GM18873 (cell line): ENCODE results near the gene SIL1.
"Not testable (repeated sequence)": the region's sequence is repeated elsewhere in the genome, so short reads cannot be mapped to it uniquely, and the experiment has no call there.

ENCODE experiments used
- ATAC-seq: cut with Tn5 transposase; IDR thresholded peaks from one replicate; pipeline ENCODE4 v1.9.1; 2021; ENCODE audit warnings: mild to moderate bottlenecking, moderate library complexity, moderate number of reproducible peaks; ENCODE audit not compliant: unreplicated experiment, low FRiP score

SIL1 gene

GRCh38 chr5:139178589-139178917 lies 19.6 kb downstream of the SIL1 start:
- no peak for ATAC-seq

- no peak for ATAC-seq
These were observed 20.2 kb downstream of the SIL1 start for GRCh38 chr5:139177809-139178588.

- ATAC-seq = not testable (repeated sequence)
These were observed 20.9 kb downstream of the SIL1 start for GRCh38 chr5:139177281-139177680.

- ATAC-seq = not testable (repeated sequence)
These were observed 23.8 kb downstream of the SIL1 start for GRCh38 chr5:139174382-139174781.

DNA sequence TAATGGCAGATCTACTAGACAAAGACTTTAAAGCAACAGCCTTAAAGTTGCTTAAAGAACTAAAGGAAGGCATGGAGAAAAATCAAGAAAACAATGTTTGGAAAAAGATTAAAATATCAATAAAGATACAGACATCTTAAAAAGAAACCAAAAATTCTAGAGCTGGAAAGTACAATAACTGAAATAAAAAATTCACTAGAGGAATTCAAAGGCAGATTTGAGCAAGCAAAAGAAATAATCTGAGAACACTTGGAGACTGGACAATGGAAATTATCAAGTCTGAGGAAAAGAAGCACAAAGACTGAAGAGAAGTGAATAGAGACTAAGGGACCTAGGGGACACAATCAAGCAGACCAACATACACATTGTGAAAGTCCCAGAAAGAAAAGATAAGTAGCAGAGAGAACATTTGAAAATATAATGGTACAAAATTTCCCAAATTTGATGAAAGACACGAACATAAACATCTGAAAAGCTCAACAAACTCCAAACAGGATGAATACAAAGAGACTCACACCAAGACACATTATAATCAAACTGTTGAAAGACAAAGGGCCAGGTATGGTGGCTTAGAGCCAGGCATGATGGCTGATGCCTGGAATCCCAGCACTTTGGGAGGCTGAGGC lies 26.3 kb downstream of the SIL1 start:
- no peak for ATAC-seq

DNA sequence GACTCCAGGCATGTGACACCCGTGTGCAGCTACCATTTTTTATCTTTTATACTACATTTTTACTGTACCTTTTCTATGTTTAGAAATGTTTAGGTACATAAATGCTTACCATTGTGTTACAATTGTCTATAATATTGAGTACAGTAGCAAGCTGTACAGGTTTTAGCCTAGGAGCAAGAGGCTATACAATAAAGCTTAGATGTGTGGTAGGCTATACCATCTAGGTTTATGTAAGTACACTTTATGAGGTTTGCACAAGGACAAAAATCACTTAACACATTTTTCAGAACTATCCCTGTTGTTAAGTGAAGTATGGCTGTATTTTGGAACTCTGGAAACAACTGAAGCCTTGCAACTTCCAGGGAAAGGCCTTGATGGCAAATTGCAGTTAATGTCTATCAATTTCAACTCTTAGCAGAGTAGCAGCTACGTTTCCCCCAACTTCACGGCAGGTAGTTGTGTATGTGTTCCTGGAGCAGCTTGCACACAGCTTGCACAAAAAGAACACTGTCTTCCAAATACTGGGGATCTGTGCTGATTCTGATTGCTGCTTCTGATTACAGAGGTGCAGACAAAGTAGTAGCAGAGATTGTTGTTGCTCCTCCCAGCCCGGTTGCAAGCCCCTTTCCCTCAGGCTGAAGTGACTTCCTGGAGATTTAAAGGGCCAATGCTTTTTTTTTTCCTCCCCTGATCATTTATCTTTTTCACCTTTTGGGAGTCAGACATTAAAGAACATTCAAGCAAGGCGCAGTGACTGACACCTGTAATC lies 30.0 kb downstream of the SIL1 start:
- ATAC-seq = no peak

- ATAC-seq = no peak
These were observed 30.6 kb downstream of the SIL1 start for GRCh38 chr5:139167533-139167932.

- ATAC-seq = no peak
These were observed 31.1 kb downstream of the SIL1 start for GRCh38 chr5:139167063-139167462.

GRCh38 chr5:139164897-139165296 lies 33.3 kb downstream of the SIL1 start:
- not testable (repeated sequence) for ATAC-seq

GRCh38 chr5:139164020-139164419 lies 34.1 kb downstream of the SIL1 start:
- no peak for ATAC-seq

- no peak for ATAC-seq
These were observed 35.7 kb downstream of the SIL1 start for GRCh38 chr5:139162448-139162847.

DNA sequence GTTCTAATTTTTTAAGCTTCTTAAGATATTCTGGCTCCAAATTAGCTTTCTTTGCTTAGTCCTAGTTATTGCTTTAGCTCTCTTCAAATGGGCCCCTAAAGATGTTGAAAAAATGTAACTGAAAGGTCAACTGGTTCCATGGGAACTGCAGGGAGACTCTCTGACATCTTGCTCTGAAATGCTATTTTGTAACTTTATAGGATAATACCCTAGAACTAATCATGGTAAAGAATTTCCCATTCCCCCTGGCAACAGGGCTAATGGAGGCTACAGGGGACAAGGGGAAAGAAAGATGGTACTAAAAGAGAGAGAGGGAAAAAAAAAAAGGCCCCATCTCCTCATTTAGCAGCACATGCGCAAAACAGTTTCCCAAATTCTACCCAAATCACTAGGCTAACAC lies 39.4 kb downstream of the SIL1 start:
- ATAC-seq = no peak

- no peak for ATAC-seq
These were observed 40.6 kb downstream of the SIL1 start for GRCh38 chr5:139157556-139157955.

- no peak for ATAC-seq
These were observed 41.4 kb downstream of the SIL1 start for GRCh38 chr5:139156814-139157213.

GRCh38 chr5:139155333-139155732 lies 42.8 kb downstream of the SIL1 start:
- no peak for ATAC-seq

GRCh38 chr5:139151902-139152301 lies 46.3 kb downstream of the SIL1 start:
- no peak for ATAC-seq

DNA sequence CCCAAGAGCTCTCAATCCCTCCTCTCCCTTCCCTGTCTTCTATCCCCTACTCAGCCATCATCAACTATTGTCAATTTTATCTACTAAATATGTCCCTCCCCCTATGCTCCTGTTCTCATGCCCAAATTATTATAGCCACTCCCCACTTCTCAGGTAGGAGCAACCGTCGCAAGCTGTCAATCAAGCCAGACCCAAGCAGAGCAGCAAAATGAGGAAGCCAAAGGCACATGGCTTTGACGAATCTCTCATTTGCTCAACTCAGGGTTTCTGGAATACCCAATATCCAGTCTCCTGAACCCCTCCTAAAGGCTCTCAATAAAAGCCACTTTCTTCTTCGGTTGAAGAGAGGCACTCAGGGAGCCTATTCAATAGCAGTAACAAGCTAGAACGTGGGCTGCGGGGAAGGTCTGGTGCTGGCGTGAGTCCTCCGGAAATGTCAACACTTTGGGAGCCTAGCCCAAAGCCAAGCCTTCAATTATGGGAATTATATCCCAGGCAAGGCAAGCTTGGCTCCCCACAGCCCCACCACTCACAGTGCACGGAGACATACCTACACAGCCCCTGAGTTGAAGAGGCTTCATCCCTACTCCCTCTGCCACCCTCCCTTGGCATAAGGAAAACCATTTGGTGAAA lies 47.7 kb downstream of the SIL1 start:
- ATAC-seq = no peak

DNA sequence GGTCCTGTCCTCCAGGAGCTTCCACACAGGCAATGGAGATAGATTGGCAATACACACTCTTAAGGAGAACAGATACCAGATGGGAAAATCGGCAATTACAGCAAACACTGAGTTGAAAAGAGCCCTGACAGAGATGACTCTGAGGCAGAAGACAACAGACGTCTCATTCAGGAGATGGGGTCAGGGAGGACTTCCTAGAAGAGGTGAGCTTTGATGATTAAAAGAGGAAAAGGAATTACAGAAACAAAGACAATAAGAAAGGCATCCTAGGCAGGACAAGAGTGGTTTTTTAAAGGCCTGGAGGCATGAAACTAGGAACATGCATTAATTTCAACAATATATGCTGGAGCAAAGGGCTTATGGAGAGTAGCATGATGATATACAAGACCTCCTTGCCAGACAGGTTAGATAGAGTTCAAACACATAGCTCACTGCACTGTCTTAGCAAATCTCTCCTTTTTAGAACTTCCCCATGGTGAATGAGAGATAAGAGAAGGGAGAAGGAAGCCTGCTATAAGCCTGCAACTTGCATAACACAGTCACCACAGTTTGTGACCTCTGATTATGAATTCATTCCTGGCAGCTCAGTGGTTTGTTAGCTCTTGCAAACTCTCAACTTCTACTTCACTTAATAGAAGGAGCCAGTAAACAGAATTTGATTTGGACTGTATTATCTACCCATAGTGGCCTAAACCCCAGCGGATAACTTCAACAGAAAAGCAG lies 48.5 kb downstream of the SIL1 start:
- ATAC-seq = no peak

DNA sequence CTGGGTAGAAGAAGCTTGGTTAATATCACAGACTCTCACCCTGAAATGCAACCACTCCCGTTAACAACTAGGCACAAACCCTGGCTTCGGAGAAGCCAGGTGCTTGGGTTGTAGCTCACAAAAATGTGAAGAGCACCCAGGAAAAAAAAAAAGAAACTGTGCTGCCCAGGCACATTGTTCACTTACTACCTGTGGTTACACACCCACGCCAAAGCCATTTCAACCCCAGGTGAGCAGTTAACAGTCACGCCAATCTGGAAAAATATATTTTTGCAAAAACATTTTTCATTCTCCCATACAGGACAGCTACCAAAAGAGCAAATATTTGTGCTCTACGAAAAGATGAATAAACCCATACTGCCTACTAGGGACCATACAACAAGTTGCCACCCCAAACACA lies 49.2 kb downstream of the SIL1 start:
- no peak for ATAC-seq

- no peak for ATAC-seq
These were observed 49.9 kb downstream of the SIL1 start for GRCh38 chr5:139148306-139148705.
